Hepatocyte (in vitro differentiated cells): ENCODE measurements around the gene JAG2. TPM values are rescaled to one million over a fixed set of nuclear protein-coding genes. Genes with fewer than 3 reads are reported as not detected.

Experiments used
- DNase-seq: peaks from one replicate; pipeline ENCODE4 v3.0.0-alpha.2; 2016; ENCODE audit warnings: low spot score
- H2AFZ ChIP-seq: fragments of 200-600 bp; sonication (generic); 2 replicates; pipeline ENCODE4 v1.6.0; 2016; ENCODE audit warnings: antibody characterized with exemption, mild to moderate bottlenecking
- H3K27ac ChIP-seq: fragments of 200-600 bp; sonication (generic); 2 replicates; pipeline ENCODE4 v1.5.1; 2016; ENCODE audit warnings: mild to moderate bottlenecking
- H3K27me3 ChIP-seq: fragments of 200-600 bp; sonication (generic); 2 replicates; pipeline ENCODE4 v1.6.1; 2016
- H3K36me3 ChIP-seq: fragments of 200-600 bp; sonication (generic); replicated peaks from 2 replicates; pipeline ENCODE4 v1.5.1; 2016; ENCODE audit warnings: low read depth; ENCODE audit not compliant: insufficient read depth
- H3K4me1 ChIP-seq: fragments of 200-600 bp; sonication (generic); 2 replicates; pipeline ENCODE4 v1.5.1; 2016; ENCODE audit warnings: mild to moderate bottlenecking, moderate library complexity; ENCODE audit not compliant: insufficient read depth
- H3K4me2 ChIP-seq: fragments of 200-600 bp; sonication (generic); 2 replicates; pipeline ENCODE4 v1.6.0; 2016
- H3K4me3 ChIP-seq: fragments of 200-600 bp; sonication (generic); 2 replicates; pipeline ENCODE4 v1.5.1; 2016; ENCODE audit warnings: mild to moderate bottlenecking
- H3K79me2 ChIP-seq: fragments of 200-600 bp; sonication (generic); 2 replicates; pipeline ENCODE4 v1.6.0; 2017; ENCODE audit warnings: mild to moderate bottlenecking
- H3K9me2 ChIP-seq: fragments of 200-600 bp; sonication (generic); replicated peaks from 2 replicates; pipeline ENCODE4 v1.6.0; 2017; ENCODE audit warnings: mild to moderate bottlenecking; ENCODE audit not compliant: insufficient read depth
- H3K9me3 ChIP-seq: fragments of 200-600 bp; sonication (generic); 2 replicates; pipeline ENCODE4 v1.5.1; 2016; ENCODE audit warnings: low read depth, mild to moderate bottlenecking
- H4K20me1 ChIP-seq: fragments of 200-600 bp; sonication (generic); 2 replicates; pipeline ENCODE4 v1.6.0; 2016; ENCODE audit warnings: mild to moderate bottlenecking; ENCODE audit not compliant: insufficient read depth, poor library complexity, severe bottlenecking
- EZH2 ChIP-seq: fragments of 200-600 bp; sonication (generic); IDR thresholded peaks from 2 replicates; pipeline ENCODE4 v1.6.1; 2016; ENCODE audit warnings: antibody characterized with exemption, mild to moderate bottlenecking, borderline replicate concordance
- EZH2phosphoT487 ChIP-seq: fragments of 200-600 bp; sonication (generic); IDR thresholded peaks from one replicate; pipeline ENCODE4 v1.6.1; 2018; ENCODE audit warnings: antibody characterized with exemption, mild to moderate bottlenecking, low read depth, moderate library complexity; ENCODE audit not compliant: unreplicated experiment, severe bottlenecking
- WGBS: methylation state at CpG from one replicate; pipeline ENCODE4 v1.1.6; 2016; ENCODE audit warnings: low lambda C conversion rate; ENCODE audit errors: missing lambda C conversion rate; 5-methylcytosine and 5-hydroxymethylcytosine counted together
- polyA plus RNA-seq: library from polyadenylated mRNA; unstranded; fragments of >200 nt; fragmentation: Nextera tagmentation; extraction: Ambion mirVana; gene quantifications from 2 replicates; pipeline ENCODE4 v1.2.1, GENCODE V29; 2016
- total RNA-seq: library from RNA; depleted of rRNA; stranded (reverse); fragments of >200 nt; gene quantifications from 2 replicates; pipeline ENCODE4 v1.2.3, GENCODE V29; 2014
- TF ChIP-seq, protein P1 (sequence below): fragments of 200-600 bp; sonication (generic); IDR thresholded peaks from 2 replicates; pipeline ENCODE4 v1.5.1; 2016; ENCODE audit warnings: antibody characterized with exemption, mild to moderate bottlenecking; ENCODE audit not compliant: poor library complexity

The JAG2 gene
- total and polyA plus RNA-seq, 2 experiments from 2014 or later = 4.1 to 6.1 TPM

DNA sequence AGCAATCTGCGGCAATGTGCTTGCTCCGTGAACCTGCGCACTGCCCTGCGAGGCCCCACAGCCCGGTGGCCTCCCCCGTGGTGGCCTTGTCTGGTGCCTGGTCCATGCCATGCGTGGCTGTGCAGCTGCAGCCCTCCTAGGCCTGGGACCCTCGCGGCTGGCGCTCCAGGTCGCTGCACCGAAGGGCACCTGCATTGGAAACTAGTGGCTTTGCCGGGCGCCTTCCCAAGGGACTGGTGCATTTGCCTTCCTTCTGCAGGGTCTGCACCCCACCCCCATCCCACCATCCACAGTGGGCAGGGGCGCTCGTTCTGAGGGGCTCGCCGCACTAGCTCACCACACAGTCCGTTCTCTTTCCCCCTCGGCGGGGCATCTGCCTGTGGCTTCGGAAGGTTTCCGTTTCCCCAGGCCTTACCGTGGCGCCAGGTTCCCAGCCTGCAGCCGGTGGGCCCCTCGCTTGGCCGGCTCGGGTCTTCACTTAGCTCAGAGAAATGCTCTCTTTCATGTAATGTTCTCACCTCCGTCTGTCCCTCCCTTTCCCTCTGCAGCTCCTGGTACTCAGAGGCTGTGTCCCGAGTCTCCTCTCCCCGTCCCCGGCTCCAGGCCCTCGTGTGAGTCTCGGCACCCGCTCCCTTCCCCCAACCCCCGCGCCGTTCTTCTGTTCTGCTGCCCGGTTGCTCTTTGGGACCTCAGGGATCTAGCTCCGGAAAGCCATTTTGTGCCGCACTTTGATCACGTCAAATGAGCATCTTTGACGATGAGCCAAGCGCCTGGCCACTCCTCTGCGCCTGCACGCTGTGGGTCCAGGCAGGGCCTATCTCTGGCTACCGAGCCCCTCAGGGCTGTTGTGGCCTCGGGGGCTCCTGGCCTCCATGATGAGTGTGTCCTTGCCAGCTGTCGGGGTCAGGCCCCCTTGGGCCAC is 31.9 kb downstream of the JAG2 start:
- H3K4me2 ChIP-seq = no peak overlapping the region
- H3K9me2 ChIP-seq = no peaks in the 10 kb centered on the region
- H3K9me3 ChIP-seq = peaks cover 5% of the 10 kb centered on the region
- TF ChIP-seq EZH2phosphoT487 (no peak), EZH2 (no peak)
- TF ChIP-seq, protein P1, sequence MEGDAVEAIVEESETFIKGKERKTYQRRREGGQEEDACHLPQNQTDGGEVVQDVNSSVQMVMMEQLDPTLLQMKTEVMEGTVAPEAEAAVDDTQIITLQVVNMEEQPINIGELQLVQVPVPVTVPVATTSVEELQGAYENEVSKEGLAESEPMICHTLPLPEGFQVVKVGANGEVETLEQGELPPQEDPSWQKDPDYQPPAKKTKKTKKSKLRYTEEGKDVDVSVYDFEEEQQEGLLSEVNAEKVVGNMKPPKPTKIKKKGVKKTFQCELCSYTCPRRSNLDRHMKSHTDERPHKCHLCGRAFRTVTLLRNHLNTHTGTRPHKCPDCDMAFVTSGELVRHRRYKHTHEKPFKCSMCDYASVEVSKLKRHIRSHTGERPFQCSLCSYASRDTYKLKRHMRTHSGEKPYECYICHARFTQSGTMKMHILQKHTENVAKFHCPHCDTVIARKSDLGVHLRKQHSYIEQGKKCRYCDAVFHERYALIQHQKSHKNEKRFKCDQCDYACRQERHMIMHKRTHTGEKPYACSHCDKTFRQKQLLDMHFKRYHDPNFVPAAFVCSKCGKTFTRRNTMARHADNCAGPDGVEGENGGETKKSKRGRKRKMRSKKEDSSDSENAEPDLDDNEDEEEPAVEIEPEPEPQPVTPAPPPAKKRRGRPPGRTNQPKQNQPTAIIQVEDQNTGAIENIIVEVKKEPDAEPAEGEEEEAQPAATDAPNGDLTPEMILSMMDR = no peak
- no peaks in the 10 kb centered on the region for H3K4me1 ChIP-seq
- H4K20me1 ChIP-seq = no peaks in the 10 kb centered on the region
- H3K36me3 ChIP-seq = no peaks in the 10 kb centered on the region
- DNase-seq = no peak
- H2AFZ ChIP-seq = no peak overlapping the region
- no peak overlapping the region for H3K4me3 ChIP-seq
- no peaks in the 10 kb centered on the region for H3K79me2 ChIP-seq
- H3K27ac ChIP-seq = no peak overlapping the region
- no peaks in the 10 kb centered on the region for H3K27me3 ChIP-seq
- 96% methylated on average over 50 of the region's 50 CpGs for WGBS

- Histone ChIP-seq H3K4me3 (no peak overlapping the region), H3K9me3 (peaks cover 5% of the 10 kb centered on the region), H4K20me1 (no peaks in the 10 kb centered on the region), H2AFZ (no peak overlapping the region), H3K36me3 (no peaks in the 10 kb centered on the region), H3K4me1 (no peaks in the 10 kb centered on the region), H3K4me2 (no peak overlapping the region), H3K9me2 (no peaks in the 10 kb centered on the region), H3K27ac (no peak overlapping the region), H3K79me2 (no peaks in the 10 kb centered on the region), H3K27me3 (no peaks in the 10 kb centered on the region)
- 95% methylated on average over 14 of the region's 14 CpGs for WGBS
- DNase-seq = no peak
- TF ChIP-seq EZH2 = no peak
- TF ChIP-seq, protein P1 = no peak
- TF ChIP-seq EZH2phosphoT487 = no peak
Observed at GRCh38 chr14:105135700-105136395, 32.7 kb downstream of the JAG2 start.

DNA sequence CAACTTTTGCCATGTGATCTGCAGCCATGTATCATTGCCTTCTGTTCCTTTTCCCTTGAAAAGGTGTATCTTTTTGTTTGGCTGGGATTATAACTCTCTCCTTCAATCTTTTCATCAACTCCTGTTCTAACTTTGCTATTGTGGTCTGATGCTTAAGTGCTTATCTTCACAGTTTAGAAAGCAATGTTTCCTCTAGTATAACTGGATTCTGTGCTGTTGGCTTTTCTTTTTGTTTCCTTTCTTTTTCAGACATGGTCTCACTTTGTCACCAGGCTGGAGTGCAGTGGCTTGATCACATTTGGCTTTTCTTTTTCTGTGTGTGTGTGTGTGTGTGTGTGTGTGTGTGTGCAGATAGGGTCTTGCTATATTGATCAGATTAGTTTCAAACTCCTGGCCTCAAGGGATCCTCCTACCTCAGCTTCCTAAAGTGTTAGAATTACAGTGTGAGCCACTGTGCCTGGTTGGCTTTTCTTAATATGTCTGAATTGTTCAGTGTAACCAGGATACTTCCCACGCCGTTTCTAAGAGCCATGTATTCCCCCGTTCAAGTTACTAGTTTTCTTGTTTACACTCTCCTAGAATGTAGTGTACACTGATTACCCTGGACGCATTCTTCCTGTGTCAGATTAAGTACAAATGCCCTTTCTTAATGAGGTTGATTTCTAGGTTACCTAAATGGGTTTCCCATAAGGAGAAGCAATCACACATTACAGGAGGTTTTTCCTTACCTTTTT is 35.5 kb downstream of the JAG2 start:
- no peaks in the 10 kb centered on the region for H4K20me1 ChIP-seq
- no peak for TF ChIP-seq EZH2phosphoT487
- TF ChIP-seq, protein P1 = no peak
- no peaks in the 10 kb centered on the region for H3K79me2 ChIP-seq
- no peak overlapping the region for H3K4me2 ChIP-seq
- DNase-seq = no peak
- no peaks in the 10 kb centered on the region for H3K27me3 ChIP-seq
- WGBS = 62% methylated on average over 4 of the region's 4 CpGs
- H3K4me3 ChIP-seq = no peak overlapping the region
- H3K9me2 ChIP-seq = no peaks in the 10 kb centered on the region
- H3K4me1 ChIP-seq = no peaks in the 10 kb centered on the region
- no peak overlapping the region for H3K27ac ChIP-seq
- no peaks in the 10 kb centered on the region for H3K9me3 ChIP-seq
- H2AFZ ChIP-seq = no peak overlapping the region
- H3K36me3 ChIP-seq = no peaks in the 10 kb centered on the region
